Parathyroid adenoma (tissue), 2 donors: ENCODE data around the gene FAM184B.
A peak's percentile ranks its signal among the peaks of the same experiment; 100 is the strongest.

Experiments used
- H2AFZ ChIP-seq: fragments of 300-600 bp; sonication (generic); one replicate; pipeline ENCODE4 v1.7.0; 2017; ENCODE audit warnings: antibody characterized with exemption, mild to moderate bottlenecking
- H3K27ac ChIP-seq: fragments of 300-600 bp; sonication (generic); one replicate; pipeline ENCODE4 v1.7.0; 2017
- H3K27me3 ChIP-seq: fragments of 300-600 bp; sonication (generic); one replicate; pipeline ENCODE4 v1.7.0; 2017; ENCODE audit warnings: low read length; ENCODE audit not compliant: control insufficient read depth, insufficient read depth
- H3K36me3 ChIP-seq: fragments of 300-600 bp; sonication (generic); one replicate; pipeline ENCODE4 v1.7.0; 2017; ENCODE audit warnings: low read length; ENCODE audit not compliant: control insufficient read depth, insufficient read depth
- H3K4me1 ChIP-seq: fragments of 300-600 bp; sonication (generic); one replicate; pipeline ENCODE4 v1.7.0; 2017; ENCODE audit warnings: control low read depth
- H3K4me2 ChIP-seq: fragments of 300-600 bp; sonication (generic); one replicate; pipeline ENCODE4 v1.7.0; 2017; ENCODE audit warnings: low read length
- H3K4me3 ChIP-seq: fragments of 300-600 bp; sonication (generic); one replicate; pipeline ENCODE4 v1.7.0; 2017; ENCODE audit warnings: low read depth, low read length
- H3K79me2 ChIP-seq: fragments of 300-600 bp; sonication (generic); one replicate; pipeline ENCODE4 v1.7.0; 2017; ENCODE audit warnings: control low read depth
- H3K9ac ChIP-seq: fragments of 300-600 bp; sonication (generic); one replicate; pipeline ENCODE4 v1.7.0; 2017; ENCODE audit warnings: mild to moderate bottlenecking
- H3K9me3 ChIP-seq: fragments of 300-600 bp; sonication (generic); one replicate; pipeline ENCODE4 v1.7.0; 2017; ENCODE audit warnings: low read length; ENCODE audit not compliant: control insufficient read depth
- TF ChIP-seq, protein P1 (sequence below): fragments of 300-600 bp; sonication (generic); IDR thresholded peaks from one replicate; pipeline ENCODE4 v1.7.0; 2017; ENCODE audit warnings: antibody characterized with exemption, mild to moderate bottlenecking
- donor health status: primary hyperparathyroidism.

Gene FAM184B

DNA sequence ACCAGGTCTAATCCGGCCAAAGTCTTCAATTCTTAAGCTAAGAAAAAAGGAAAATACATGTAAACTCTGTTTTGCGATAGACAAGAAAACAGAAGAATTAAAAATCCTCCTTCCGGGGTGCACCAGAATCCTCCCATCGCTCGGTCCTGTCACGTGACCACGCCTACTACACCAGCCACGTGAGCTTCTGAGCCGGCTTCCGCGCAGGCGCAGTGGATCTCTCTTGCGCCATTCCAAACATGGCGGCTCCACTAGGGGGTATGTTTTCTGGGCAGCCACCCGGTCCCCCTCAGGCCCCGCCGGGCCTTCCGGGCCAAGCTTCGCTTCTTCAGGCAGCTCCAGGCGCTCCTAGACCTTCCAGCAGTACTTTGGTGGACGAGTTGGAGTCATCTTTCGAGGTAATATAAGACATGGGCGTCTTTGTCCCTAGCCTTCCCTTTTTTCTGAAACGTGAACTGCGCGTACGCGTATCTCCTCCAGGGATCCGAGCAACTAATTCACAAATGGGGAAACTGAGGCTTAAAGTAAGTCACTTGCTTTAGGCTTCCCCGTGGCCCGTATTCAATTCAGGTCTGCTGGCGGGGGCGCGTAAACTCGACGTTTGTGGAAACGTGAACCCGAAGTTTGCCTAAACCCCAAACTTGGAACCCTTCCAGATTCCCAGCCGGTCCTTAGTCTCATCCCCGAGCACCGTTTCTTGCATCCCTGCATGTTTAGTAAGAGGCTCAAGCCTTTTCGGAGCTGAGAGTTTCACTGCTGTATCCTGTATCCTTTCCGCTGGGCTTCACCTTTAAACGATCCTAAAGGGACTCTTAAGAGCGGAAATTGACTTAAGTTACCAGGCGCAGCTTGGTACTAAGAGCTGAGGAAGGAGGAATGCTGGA lies 166.8 kb downstream of the FAM184B start, which contains the start of gene MED28:
Gene MED28 (plus strand): TSS at position 226 of the 884 bp plus-strand sequence. CDS start 14 bp downstream, at position 240.
- H3K27ac ChIP-seq, result peak within 1 kb of the TSS; percentile 75
- no peaks in the 10 kb centered on the region for H3K9me3 ChIP-seq
- peaks cover 24% of the 10 kb centered on the region for H3K79me2 ChIP-seq
- no peak within 1 kb of the TSS for H3K9ac ChIP-seq
- TF ChIP-seq, protein P1, sequence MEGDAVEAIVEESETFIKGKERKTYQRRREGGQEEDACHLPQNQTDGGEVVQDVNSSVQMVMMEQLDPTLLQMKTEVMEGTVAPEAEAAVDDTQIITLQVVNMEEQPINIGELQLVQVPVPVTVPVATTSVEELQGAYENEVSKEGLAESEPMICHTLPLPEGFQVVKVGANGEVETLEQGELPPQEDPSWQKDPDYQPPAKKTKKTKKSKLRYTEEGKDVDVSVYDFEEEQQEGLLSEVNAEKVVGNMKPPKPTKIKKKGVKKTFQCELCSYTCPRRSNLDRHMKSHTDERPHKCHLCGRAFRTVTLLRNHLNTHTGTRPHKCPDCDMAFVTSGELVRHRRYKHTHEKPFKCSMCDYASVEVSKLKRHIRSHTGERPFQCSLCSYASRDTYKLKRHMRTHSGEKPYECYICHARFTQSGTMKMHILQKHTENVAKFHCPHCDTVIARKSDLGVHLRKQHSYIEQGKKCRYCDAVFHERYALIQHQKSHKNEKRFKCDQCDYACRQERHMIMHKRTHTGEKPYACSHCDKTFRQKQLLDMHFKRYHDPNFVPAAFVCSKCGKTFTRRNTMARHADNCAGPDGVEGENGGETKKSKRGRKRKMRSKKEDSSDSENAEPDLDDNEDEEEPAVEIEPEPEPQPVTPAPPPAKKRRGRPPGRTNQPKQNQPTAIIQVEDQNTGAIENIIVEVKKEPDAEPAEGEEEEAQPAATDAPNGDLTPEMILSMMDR, result no peak
- H3K4me1 ChIP-seq, result peaks cover 4% of the 10 kb centered on the region
- peak within 1 kb of the TSS; percentile 98 for H2AFZ ChIP-seq
- peak within 1 kb of the TSS; percentile 96 for H3K4me3 ChIP-seq
- no peaks in the 10 kb centered on the region for H3K27me3 ChIP-seq
- peak within 1 kb of the TSS; percentile 84 for H3K4me2 ChIP-seq
- H3K36me3 ChIP-seq, result no peaks in the 10 kb centered on the region

DNA sequence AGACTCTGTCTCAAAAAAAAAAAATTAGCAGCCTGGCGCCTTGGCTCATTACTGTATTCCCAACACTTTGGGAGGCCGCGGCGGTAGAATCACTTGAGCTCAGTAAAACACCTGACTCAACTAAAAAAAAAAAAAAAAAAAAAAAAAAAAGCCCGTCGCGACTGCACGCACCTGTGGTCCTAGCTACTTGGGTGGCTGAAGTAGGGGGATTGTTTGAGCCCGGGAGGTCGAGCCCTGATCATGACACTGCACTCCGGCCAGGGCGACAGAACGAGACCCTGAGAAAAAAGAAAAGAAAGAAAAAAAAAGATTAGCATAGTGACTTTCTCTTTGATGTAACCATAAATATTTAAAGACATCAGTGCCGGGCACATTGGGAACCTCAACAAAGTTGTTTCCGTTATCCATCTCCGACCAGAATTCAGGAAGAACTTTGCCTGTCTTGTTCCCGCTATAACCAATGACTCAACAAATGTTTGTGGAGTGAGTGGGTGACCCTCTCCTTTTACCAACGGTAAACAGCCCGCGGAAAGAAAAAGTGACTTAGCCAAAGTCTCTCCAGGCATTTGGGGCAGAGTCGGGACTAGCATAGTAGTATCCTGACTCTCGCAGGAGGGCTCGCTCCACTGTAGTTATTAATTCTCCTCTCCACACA lies 167.5 kb downstream of the FAM184B start:
- H3K27ac ChIP-seq, result peak overlapping the region; percentile 75

DNA sequence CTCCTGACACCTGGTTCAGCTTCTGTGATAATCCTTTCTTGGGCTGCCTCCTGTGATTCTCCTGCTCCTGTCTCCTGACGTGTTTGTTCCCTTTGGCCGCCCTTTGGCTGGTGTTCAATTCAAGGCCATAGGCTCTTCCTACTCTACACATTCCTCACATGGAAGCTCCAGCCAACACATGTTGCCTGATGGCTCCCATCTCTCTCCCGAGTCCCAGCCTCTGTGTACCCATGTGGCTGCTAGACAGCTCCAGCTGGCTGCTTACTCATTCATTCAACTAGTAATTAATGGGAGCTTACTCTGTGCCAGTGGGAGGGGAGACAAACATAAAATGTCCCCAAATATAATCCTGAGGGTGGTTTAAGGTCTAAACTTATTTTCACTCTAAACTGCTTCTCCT lies 176.2 kb downstream of the FAM184B start:
- Histone ChIP-seq H3K27ac (no peak overlapping the region), H3K9me3 (no peaks in the 10 kb centered on the region), H3K9ac (no peak overlapping the region), H3K4me1 (no peaks in the 10 kb centered on the region), H3K79me2 (no peaks in the 10 kb centered on the region), H2AFZ (no peak overlapping the region), H3K4me2 (no peak overlapping the region), H3K27me3 (no peaks in the 10 kb centered on the region), H3K4me3 (no peak overlapping the region), H3K36me3 (no peaks in the 10 kb centered on the region)
- TF ChIP-seq, protein P1, result no peak

More for the DNA sequence above, 167.5 kb downstream of the FAM184B start:
- H3K4me3 ChIP-seq, result peak overlapping the region; percentile 96
- H3K4me1 ChIP-seq, result peaks cover 4% of the 10 kb centered on the region
- H3K4me2 ChIP-seq, result peak overlapping the region; percentile 84
- H3K79me2 ChIP-seq, result peaks cover 24% of the 10 kb centered on the region
- TF ChIP-seq, protein P1, result no peak
- H3K9me3 ChIP-seq, result no peaks in the 10 kb centered on the region
- peak overlapping the region; percentile 98 for H2AFZ ChIP-seq
- H3K9ac ChIP-seq, result no peak overlapping the region
- H3K36me3 ChIP-seq, result no peaks in the 10 kb centered on the region
- no peaks in the 10 kb centered on the region for H3K27me3 ChIP-seq

DNA sequence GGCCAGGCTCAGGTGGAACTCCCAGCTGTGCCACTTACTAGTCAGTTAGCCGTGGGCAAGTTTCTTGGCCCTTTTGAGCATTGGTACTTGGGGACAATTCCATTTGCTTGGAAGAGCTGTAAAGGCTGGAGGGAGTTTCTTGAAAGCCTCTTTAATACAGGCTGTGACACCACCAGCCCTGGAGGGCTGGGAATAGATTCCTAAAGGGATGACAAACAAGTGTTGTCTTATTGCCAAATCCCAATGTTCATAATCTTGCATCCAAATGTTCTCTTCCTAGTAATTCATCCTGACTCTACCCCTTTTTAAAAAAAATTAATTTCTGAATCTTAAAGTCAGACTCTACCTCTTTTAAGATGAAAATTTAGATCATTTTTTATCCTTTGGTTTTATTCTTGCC lies 181.6 kb downstream of the FAM184B start:
- Histone ChIP-seq H3K4me1 (no peaks in the 10 kb centered on the region), H3K36me3 (no peaks in the 10 kb centered on the region), H2AFZ (no peak overlapping the region), H3K9me3 (no peaks in the 10 kb centered on the region), H3K4me3 (no peak overlapping the region), H3K9ac (no peak overlapping the region), H3K27me3 (no peaks in the 10 kb centered on the region), H3K4me2 (no peak overlapping the region), H3K27ac (no peak overlapping the region), H3K79me2 (no peaks in the 10 kb centered on the region)
- TF ChIP-seq, protein P1, result no peak
